Measurements from ENCODE around the gene EGLN3.

DNA sequence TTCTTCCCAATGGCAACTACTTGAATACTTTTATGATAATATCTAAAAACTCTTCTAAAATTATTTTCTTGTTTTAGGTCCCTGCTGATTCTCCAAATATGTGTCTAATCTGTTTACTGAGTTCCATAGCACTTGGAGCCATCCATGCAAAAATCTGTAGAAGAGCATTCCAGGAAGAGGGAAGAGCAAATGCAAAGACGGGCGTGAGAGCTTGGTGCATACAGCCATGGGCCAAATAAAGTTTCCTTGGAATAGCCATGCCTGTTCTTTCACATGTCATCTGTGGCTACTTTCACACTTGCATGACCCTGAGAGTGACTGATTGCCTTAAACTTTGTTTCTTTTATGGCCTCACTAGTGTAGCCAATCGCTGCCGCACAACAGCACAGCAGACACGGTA lies 13.0 kb upstream of the EGLN3 start:
- TF ChIP-seq, protein P1, sequence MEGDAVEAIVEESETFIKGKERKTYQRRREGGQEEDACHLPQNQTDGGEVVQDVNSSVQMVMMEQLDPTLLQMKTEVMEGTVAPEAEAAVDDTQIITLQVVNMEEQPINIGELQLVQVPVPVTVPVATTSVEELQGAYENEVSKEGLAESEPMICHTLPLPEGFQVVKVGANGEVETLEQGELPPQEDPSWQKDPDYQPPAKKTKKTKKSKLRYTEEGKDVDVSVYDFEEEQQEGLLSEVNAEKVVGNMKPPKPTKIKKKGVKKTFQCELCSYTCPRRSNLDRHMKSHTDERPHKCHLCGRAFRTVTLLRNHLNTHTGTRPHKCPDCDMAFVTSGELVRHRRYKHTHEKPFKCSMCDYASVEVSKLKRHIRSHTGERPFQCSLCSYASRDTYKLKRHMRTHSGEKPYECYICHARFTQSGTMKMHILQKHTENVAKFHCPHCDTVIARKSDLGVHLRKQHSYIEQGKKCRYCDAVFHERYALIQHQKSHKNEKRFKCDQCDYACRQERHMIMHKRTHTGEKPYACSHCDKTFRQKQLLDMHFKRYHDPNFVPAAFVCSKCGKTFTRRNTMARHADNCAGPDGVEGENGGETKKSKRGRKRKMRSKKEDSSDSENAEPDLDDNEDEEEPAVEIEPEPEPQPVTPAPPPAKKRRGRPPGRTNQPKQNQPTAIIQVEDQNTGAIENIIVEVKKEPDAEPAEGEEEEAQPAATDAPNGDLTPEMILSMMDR (IDR thresholded peaks at IDR 0.05): no peak
- TF ChIP-seq RFX5 (IDR thresholded peaks at IDR 0.05) (no peak), POLR2A (IDR thresholded peaks at IDR 0.05; ENCODE audit: low read length) (no peak), NR3C1 (IDR thresholded peaks at IDR 0.05) (no peak), HOXA7 (CRISPR knock-in tag; IDR thresholded peaks at IDR 0.05) (no peak)

All from A549 (cell line).